IMR-90 (cell line): ENCODE measurements around the gene STAU1.

Experiments
- CTCF ChIP-seq: conservative IDR thresholded peaks from 2 replicates; pipeline ENCODE4 v1.5.1; 2012; ENCODE audit warnings: mild to moderate bottlenecking, low read depth, low read length, improper control_type of control experiment
- FOS ChIP-seq: fragments of 150-350 bp; IDR thresholded peaks from 2 replicates; pipeline ENCODE4 v1.6.1; 2016; ENCODE audit warnings: low read depth, low read length
- POLR2A ChIP-seq: IDR thresholded peaks from 2 replicates; pipeline ENCODE4 v1.6.1; 2012; ENCODE audit warnings: mild to moderate bottlenecking, low read depth, low read length

DNA sequence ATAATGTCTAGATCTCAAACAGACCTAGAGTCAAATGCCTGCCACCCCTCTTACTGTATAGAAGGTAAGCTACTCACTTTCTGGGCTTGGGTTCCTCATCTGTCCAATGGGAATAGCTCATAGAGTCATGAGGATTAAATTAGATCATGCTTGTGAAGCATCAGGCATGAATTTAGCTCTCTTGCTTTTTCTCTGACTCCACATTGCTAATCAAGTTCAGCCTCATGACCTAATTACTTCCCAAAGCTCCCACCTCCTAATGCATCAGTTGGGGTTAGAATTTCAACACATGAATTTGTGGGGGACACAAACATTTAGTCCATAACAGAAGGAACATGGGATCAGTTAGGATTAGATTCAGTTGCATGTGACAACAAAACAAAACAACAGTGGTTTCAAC lies 26.4 kb upstream of the STAU1 start:
- TF ChIP-seq POLR2A (no peak), FOS (no peak), CTCF (no peak)
